ENCODE results near the gene ZMIZ1. TPM values are rescaled to one million over a fixed set of nuclear protein-coding genes. Genes with fewer than 3 reads are reported as not detected.

ZMIZ1 gene
- polyA plus RNA-seq, 1 donor = 40.1 TPM

DNA sequence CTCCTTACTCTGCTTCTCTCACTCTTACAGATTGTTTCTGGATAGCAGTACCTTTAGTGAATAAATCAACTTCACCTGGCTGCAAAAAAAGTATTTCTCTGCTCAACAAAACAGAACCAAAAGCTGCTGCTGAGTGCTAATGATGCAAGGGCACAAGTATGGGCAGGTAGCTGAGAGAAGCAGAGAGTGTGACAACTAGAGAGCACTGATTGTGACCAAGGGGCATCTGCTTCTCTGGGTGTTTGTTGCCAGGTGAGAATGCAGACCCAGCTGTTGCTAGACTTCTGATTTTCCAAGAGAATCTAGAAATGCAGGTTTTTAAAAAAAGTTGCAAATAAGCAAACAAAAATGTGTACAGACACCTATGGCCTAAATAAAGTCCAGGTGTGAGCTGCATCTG lies 253.2 kb downstream of the ZMIZ1 start:
- DNase-seq = no peak
- H3K27ac ChIP-seq (ENCODE audit: low read length) = no peak overlapping the region
- no peaks in the 10 kb centered on the region for H3K27me3 ChIP-seq (ENCODE audit: control insufficient read depth, insufficient read depth, low read length)
- peaks cover 5% of the 10 kb centered on the region for H3K9me3 ChIP-seq (ENCODE audit: control insufficient read depth, low read depth, low read length)
- H3K4me1 ChIP-seq (ENCODE audit: control insufficient read depth, insufficient read depth, low read length) = peaks cover 3% of the 10 kb centered on the region
- H3K4me3 ChIP-seq (ENCODE audit: low read length) = no peak overlapping the region
- no peaks in the 10 kb centered on the region for H3K36me3 ChIP-seq (ENCODE audit: control insufficient read depth, insufficient read depth, low read length)

DNA sequence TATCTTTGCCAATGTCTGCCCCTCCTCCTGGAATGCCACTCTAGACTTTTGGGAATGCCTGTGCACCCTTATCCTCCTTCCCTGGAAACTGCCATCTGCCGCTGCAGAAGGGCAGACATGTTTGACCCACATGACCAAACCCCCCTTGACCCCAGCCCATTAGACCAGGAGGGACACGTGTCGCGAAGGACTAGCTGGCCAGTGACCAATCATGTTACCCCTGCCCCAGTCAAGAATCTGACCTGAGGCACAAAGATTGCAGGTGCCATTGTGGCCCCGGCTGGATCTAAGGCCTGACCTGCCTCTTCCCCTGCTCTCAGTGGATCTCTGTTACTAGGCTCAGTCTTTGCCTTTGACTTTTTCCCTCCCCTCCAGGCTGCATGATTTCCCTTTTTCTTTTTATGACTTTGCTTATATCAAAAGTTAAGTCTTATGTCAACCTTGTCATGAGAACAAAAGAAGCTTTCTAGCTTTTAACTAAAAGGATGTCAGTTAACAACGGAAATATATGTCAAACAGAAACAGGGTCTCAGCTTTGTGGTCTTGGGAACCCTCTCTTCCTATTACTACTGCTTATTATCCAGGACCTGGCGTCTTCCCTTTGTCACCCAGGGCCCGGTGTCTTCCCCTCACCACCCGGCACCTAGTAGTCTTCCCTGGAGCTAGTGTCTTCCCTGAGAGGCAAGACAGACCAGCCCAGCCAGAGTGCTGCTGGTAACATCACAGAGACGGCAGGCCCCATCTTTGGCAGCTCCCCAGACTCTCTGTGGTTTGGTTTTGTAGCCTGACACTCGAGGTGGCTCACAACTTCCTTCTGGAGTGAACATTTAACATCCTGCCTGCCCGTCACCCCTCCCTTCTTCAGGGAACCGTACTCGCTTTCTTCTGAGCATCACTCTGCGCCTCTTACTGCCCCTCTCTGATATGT lies 254.1 kb downstream of the ZMIZ1 start:
- no CpG with 5 or more reads among the region's 15 CpGs for WGBS (ENCODE audit: insufficient coverage, low lambda C conversion rate)
- DNase-seq = peak in 1 of 2 donors; percentile 37
- Histone ChIP-seq H3K27me3 (ENCODE audit: control insufficient read depth, insufficient read depth, low read length) (no peaks in the 10 kb centered on the region), H3K4me1 (ENCODE audit: control insufficient read depth, insufficient read depth, low read length) (peaks cover 1% of the 10 kb centered on the region), H3K4me3 (ENCODE audit: low read length) (no peak overlapping the region), H3K36me3 (ENCODE audit: control insufficient read depth, insufficient read depth, low read length) (no peaks in the 10 kb centered on the region), H3K27ac (ENCODE audit: low read length) (no peak overlapping the region), H3K9me3 (ENCODE audit: control insufficient read depth, low read depth, low read length) (peaks cover 5% of the 10 kb centered on the region)

DNA sequence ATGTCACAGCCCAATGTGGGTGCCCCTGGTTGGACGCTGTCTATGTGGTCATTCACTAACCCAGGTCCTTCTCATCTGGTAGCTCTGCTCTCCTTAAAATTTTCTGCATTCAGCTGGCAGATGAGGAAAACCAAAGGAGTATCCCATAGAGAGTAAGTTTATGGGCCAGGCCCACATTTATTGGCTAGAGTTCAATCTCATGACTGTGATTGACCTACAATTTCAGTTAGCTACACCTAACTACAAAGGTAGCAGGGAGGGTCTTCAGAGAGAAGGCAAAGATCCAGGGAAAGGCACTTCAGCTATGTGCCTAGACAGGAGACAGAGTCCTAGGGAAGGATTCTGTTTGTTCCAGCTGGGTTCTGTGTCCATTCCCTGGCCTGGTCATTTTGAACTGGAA lies 254.8 kb downstream of the ZMIZ1 start:
- no peaks in the 10 kb centered on the region for H3K27me3 ChIP-seq (ENCODE audit: control insufficient read depth, insufficient read depth, low read length)
- WGBS (ENCODE audit: insufficient coverage, low lambda C conversion rate) = no CpG with 5 or more reads among the region's 1 CpG

DNA sequence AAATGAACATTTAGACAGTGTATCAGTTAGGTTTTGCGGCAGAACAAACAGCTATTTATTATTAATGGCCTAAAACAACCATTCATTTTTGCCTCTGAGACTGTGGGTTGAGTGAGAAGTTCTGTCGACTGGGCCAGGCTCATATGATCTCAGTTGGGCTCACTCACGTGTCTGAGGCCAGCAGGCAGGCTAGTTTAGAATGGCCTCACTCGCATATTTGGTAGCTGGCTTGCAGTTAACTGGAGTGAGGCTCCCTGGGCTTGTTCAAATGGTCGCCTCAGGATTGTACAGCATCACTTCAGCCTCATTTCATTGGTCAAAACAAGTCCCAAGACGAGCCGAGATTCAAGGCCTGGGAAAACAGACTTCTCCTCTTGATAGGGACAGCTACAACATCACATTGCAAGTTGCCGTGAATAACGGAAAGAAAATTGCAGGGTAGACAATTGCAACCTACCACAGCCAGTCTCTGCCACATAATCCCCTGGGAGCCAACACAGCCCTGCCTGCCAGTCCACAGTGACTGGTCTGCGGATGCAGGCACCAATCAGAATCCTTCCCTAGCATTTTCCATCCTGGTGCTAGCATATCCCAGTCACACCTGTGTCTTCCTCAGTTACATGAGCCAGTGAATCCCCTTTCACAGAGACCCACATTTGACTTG lies 255.4 kb downstream of the ZMIZ1 start:
- Histone ChIP-seq H3K27ac (ENCODE audit: low read length) (no peak overlapping the region), H3K4me1 (ENCODE audit: control insufficient read depth, insufficient read depth, low read length) (no peaks in the 10 kb centered on the region), H3K4me3 (ENCODE audit: low read length) (no peak overlapping the region), H3K36me3 (ENCODE audit: control insufficient read depth, insufficient read depth, low read length) (no peaks in the 10 kb centered on the region), H3K9me3 (ENCODE audit: control insufficient read depth, low read depth, low read length) (peaks cover 4% of the 10 kb centered on the region), H3K27me3 (ENCODE audit: control insufficient read depth, insufficient read depth, low read length) (no peaks in the 10 kb centered on the region)
- WGBS (ENCODE audit: insufficient coverage, low lambda C conversion rate) = no CpG with 5 or more reads among the region's 10 CpGs
- no peak for DNase-seq

More for the DNA sequence above, 254.8 kb downstream of the ZMIZ1 start:
- DNase-seq = no peak
- Histone ChIP-seq H3K36me3 (ENCODE audit: control insufficient read depth, insufficient read depth, low read length) (no peaks in the 10 kb centered on the region), H3K27ac (ENCODE audit: low read length) (no peak overlapping the region), H3K9me3 (ENCODE audit: control insufficient read depth, low read depth, low read length) (peaks cover 5% of the 10 kb centered on the region), H3K4me1 (ENCODE audit: control insufficient read depth, insufficient read depth, low read length) (no peaks in the 10 kb centered on the region), H3K4me3 (ENCODE audit: low read length) (no peak overlapping the region)

DNA sequence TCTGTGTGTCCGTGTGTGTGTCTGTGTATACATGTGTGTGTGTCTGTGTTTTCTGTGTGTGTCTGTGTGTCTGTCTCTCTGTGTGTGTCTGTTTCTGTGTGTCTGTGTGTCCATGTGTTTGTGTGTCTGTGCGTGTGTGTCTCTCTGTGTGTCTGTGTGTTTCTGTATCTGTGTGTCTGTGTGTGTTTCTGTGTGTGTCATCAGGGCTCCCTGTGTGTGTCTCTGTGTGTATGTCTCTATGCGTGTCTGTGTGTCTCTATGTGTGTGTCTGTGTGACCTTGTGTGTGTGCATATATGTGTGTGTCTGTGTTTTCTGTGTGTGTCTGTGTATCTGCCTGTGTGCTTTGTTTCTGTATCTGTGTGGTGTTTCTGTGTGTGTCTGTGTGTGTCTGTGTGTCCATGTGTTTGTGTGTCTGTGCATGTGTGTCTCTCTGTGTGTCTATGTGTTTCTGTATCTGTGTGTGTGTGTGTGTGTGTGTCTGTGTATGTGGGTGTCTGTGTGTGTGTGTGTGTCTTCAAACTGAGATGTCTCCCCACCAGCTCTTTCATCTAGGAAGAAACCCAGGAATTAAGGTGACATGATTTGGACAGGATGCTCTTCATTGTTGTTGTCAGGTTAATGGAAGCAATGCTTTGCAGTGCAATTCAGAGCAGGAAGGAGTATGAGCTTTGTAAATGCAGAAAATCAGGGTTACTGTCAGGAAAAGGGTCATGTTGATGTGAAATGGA lies 257.8 kb downstream of the ZMIZ1 start:
- no CpG with 5 or more reads among the region's 3 CpGs for WGBS (ENCODE audit: insufficient coverage, low lambda C conversion rate)
- H3K9me3 ChIP-seq (ENCODE audit: control insufficient read depth, low read depth, low read length) = no peaks in the 10 kb centered on the region
- no peak overlapping the region for H3K27ac ChIP-seq (ENCODE audit: low read length)
- DNase-seq = no peak
- H3K27me3 ChIP-seq (ENCODE audit: control insufficient read depth, insufficient read depth, low read length) = no peaks in the 10 kb centered on the region
- no peaks in the 10 kb centered on the region for H3K4me1 ChIP-seq (ENCODE audit: control insufficient read depth, insufficient read depth, low read length)
- H3K4me3 ChIP-seq (ENCODE audit: low read length) = no peak overlapping the region
- H3K36me3 ChIP-seq (ENCODE audit: control insufficient read depth, insufficient read depth, low read length) = no peaks in the 10 kb centered on the region

DNA sequence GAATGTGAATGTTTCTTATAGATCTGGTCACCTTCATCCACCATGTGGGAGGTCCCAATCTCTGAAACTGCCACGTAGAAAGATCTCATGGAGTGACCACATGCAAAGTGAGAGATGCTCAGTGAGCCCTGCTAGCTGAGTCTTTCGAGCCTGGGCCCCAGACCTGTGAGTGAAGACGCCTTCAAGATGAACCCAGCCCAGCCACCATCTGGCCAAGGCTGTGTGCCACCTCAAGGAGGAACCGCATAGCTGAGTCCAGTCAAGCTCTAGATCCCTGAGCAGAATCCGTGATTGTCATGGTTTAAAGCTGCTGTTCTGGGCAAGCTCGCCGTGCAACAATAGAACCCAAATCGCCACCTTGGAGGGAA lies 258.3 kb downstream of the ZMIZ1 start:
- no peak overlapping the region for H3K27ac ChIP-seq (ENCODE audit: low read length)
- H3K9me3 ChIP-seq (ENCODE audit: control insufficient read depth, low read depth, low read length) = no peaks in the 10 kb centered on the region
- no peaks in the 10 kb centered on the region for H3K27me3 ChIP-seq (ENCODE audit: control insufficient read depth, insufficient read depth, low read length)
- H3K4me1 ChIP-seq (ENCODE audit: control insufficient read depth, insufficient read depth, low read length) = no peaks in the 10 kb centered on the region
- WGBS (ENCODE audit: insufficient coverage, low lambda C conversion rate) = no CpG with 5 or more reads among the region's 8 CpGs
- no peak overlapping the region for H3K4me3 ChIP-seq (ENCODE audit: low read length)
- no peak for DNase-seq
- H3K36me3 ChIP-seq (ENCODE audit: control insufficient read depth, insufficient read depth, low read length) = no peaks in the 10 kb centered on the region

DNA sequence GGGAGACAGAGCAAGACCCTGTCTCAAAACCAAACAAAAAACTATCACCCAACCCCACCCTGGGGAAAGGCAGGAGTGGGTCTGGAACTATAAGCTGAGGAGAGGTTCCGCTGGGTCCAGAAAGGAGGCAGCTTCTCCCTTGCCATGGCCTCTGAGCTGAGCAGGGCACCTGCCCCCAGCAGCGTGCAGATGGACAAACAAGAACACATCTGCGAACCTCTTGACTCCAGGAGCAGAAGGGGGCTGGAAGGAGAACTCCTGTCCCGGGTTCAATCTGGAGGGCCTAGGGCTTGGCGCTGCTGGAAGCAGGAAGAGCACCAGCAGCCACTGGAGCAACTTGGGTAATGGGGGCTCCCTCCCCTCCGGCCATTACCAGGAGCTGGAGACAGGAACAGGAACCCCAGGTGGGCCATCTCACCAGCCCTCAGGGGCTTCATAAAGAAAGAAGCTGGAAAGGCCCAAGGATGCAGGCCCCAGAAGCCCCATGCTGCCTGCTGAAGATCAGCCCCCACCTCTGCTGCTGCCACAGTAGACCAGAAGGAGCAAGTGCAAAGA lies 259.5 kb downstream of the ZMIZ1 start:
- no CpG with 5 or more reads among the region's 6 CpGs for WGBS (ENCODE audit: insufficient coverage, low lambda C conversion rate)
- no peak for DNase-seq
- H3K4me1 ChIP-seq (ENCODE audit: control insufficient read depth, insufficient read depth, low read length) = no peaks in the 10 kb centered on the region
- H3K27me3 ChIP-seq (ENCODE audit: control insufficient read depth, insufficient read depth, low read length) = no peaks in the 10 kb centered on the region
- H3K4me3 ChIP-seq (ENCODE audit: low read length) = no peak overlapping the region
- H3K36me3 ChIP-seq (ENCODE audit: control insufficient read depth, insufficient read depth, low read length) = no peaks in the 10 kb centered on the region
- peak overlapping the region; percentile 8 for H3K27ac ChIP-seq (ENCODE audit: low read length)
- H3K9me3 ChIP-seq (ENCODE audit: control insufficient read depth, low read depth, low read length) = no peaks in the 10 kb centered on the region

DNA sequence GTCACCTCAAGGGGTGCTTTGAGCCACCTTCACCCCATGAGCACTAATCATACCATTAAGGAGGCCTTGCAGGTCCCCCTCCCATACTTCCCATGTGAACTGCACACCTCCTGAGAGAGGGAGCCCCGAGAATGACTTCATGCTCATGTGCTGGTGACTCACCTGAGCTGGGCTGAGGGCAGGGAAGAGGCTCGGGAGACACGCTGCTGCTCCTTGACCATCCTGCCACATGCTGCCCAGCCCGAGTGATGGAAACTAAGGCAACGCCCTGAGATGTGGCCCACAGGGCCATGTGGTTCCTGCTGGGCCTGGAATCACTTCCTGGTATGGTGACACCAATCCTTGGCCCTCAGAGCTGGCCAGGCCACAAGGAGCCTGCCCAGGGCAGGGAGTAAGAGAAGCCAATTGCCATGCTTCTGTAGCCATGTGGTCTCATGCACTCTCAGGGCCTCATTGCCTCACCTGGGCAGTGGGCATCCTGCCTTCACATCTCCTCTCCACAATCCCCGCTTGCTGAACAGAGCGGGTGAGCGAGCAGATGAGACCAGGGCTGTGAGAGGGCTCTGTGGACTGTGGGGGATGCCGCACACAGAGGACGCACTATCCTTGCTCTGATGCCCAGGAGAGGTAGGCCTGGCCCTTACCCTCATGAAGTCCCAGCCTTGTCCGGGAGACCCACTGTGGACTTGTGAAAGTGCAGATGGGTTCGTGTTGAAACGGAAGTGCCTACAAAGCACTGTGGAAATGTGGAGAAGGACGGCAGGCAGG lies 260.2 kb downstream of the ZMIZ1 start:
- H3K27me3 ChIP-seq (ENCODE audit: control insufficient read depth, insufficient read depth, low read length) = no peaks in the 10 kb centered on the region
- WGBS (ENCODE audit: insufficient coverage, low lambda C conversion rate) = 60% methylated on average over 2 of the region's 14 CpGs
- H3K4me3 ChIP-seq (ENCODE audit: low read length) = no peak overlapping the region
- DNase-seq = peak; percentile 85 to 89
- H3K9me3 ChIP-seq (ENCODE audit: control insufficient read depth, low read depth, low read length) = no peaks in the 10 kb centered on the region
- H3K4me1 ChIP-seq (ENCODE audit: control insufficient read depth, insufficient read depth, low read length) = no peaks in the 10 kb centered on the region
- no peaks in the 10 kb centered on the region for H3K36me3 ChIP-seq (ENCODE audit: control insufficient read depth, insufficient read depth, low read length)
- peak overlapping the region; percentile 64 for H3K27ac ChIP-seq (ENCODE audit: low read length)

DNA sequence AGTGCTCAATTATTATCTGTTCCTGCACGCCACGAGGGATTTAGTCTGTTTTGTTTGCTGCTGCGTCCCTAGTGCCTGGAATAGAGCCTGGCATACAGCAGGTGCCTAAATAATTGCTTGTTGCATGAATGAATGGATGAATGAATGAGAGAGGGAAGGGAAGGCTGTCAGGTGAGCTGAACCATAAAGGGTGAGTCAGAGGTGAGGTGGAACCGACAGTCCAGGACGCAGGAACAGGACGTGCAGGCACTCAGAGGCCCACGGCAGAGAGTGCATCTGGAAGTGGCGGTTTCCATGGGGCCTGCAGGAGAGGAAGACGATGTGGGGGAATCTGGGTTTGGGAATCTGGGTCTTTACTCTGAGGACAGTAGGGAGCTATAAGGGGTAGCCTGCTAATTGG lies 260.8 kb downstream of the ZMIZ1 start:
- 50% methylated on average over 2 of the region's 9 CpGs for WGBS (ENCODE audit: insufficient coverage, low lambda C conversion rate)
- Histone ChIP-seq H3K36me3 (ENCODE audit: control insufficient read depth, insufficient read depth, low read length) (no peaks in the 10 kb centered on the region), H3K27me3 (ENCODE audit: control insufficient read depth, insufficient read depth, low read length) (no peaks in the 10 kb centered on the region), H3K4me3 (ENCODE audit: low read length) (no peak overlapping the region), H3K4me1 (ENCODE audit: control insufficient read depth, insufficient read depth, low read length) (no peaks in the 10 kb centered on the region), H3K27ac (ENCODE audit: low read length) (no peak overlapping the region), H3K9me3 (ENCODE audit: control insufficient read depth, low read depth, low read length) (no peaks in the 10 kb centered on the region)
- DNase-seq = no peak

DNA sequence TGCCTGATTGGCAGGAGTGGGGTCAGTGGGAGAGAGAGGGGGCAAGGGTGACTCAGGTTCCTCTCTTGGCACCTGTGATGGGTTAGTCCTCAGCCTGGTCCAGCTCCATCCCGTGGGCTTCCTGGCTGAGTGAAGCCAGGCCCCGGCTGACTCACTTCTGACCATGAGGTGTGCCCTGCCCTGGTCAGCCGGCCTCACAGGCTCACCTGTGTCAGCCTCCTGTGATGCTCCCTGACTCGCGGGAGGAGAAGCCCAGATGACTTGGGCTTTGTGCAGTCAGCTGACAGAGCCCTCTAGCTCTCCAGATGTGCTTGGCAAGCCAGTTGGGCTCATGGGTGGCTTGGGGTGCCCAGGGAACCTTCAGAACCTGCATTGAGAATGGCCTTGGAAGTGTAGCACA lies 262.5 kb downstream of the ZMIZ1 start:
- Histone ChIP-seq H3K27me3 (ENCODE audit: control insufficient read depth, insufficient read depth, low read length) (no peaks in the 10 kb centered on the region), H3K4me1 (ENCODE audit: control insufficient read depth, insufficient read depth, low read length) (no peaks in the 10 kb centered on the region), H3K36me3 (ENCODE audit: control insufficient read depth, insufficient read depth, low read length) (no peaks in the 10 kb centered on the region), H3K27ac (ENCODE audit: low read length) (no peak overlapping the region), H3K9me3 (ENCODE audit: control insufficient read depth, low read depth, low read length) (no peaks in the 10 kb centered on the region), H3K4me3 (ENCODE audit: low read length) (no peak overlapping the region)
- DNase-seq = no peak
- WGBS (ENCODE audit: insufficient coverage, low lambda C conversion rate) = no CpG with 5 or more reads among the region's 5 CpGs
